Eye (tissue), 1 donor: ENCODE results near the gene PTPN7.
"Not testable (repeated sequence)": the region's sequence is repeated elsewhere in the genome, so short reads cannot be mapped to it uniquely, and the experiment has no call there.

ENCODE experiments used
- DNase-seq: peaks from one replicate; pipeline ENCODE4 v3.0.0-alpha.2; 2015

PTPN7 gene

GRCh38 chr1:202189001-202189790 lies 28.8 kb upstream of the PTPN7 start:
- DNase-seq, result peak; percentile 89

- no peak for DNase-seq
Measured at GRCh38 chr1:202187697-202188407, 27.4 kb upstream of the PTPN7 start.

- DNase-seq, result no peak
Measured at GRCh38 chr1:202187041-202187671, 26.8 kb upstream of the PTPN7 start.

- no peak for DNase-seq
Measured at GRCh38 chr1:202186327-202186726, 25.9 kb upstream of the PTPN7 start.

GRCh38 chr1:202184750-202185460 lies 24.5 kb upstream of the PTPN7 start:
- DNase-seq, result peak; percentile 96

GRCh38 chr1:202182040-202182877 lies 21.9 kb upstream of the PTPN7 start:
- DNase-seq, result no peak

GRCh38 chr1:202181586-202181985 lies 21.2 kb upstream of the PTPN7 start:
- no peak for DNase-seq

- DNase-seq, result not testable (repeated sequence)
Measured at GRCh38 chr1:202180751-202181139, 20.3 kb upstream of the PTPN7 start.

GRCh38 chr1:202179828-202180750 lies 19.7 kb upstream of the PTPN7 start:
- DNase-seq, result no peak

- no peak for DNase-seq
Measured at GRCh38 chr1:202176949-202177927, 16.8 kb upstream of the PTPN7 start.

- DNase-seq, result no peak
Measured at GRCh38 chr1:202173993-202174392, 13.6 kb upstream of the PTPN7 start.

- peak; percentile 47 for DNase-seq
Measured at GRCh38 chr1:202172015-202172355, 11.6 kb upstream of the PTPN7 start.

- DNase-seq, result no peak
Measured at GRCh38 chr1:202171292-202172014, 11.1 kb upstream of the PTPN7 start.

- no peak for DNase-seq
Measured at GRCh38 chr1:202170726-202171125, 10.3 kb upstream of the PTPN7 start.

- no peak for DNase-seq
Measured at GRCh38 chr1:202168861-202169260, 8.5 kb upstream of the PTPN7 start.

GRCh38 chr1:202167708-202168415 lies 7.5 kb upstream of the PTPN7 start:
- DNase-seq, result peak; percentile 71

GRCh38 chr1:202167054-202167453 lies 6.7 kb upstream of the PTPN7 start:
- DNase-seq, result not testable (repeated sequence)
